ENCODE measurements around the gene LMAN1L.
A peak's percentile ranks its signal among the peaks of the same experiment; 100 is the strongest.

The LMAN1L gene

DNA sequence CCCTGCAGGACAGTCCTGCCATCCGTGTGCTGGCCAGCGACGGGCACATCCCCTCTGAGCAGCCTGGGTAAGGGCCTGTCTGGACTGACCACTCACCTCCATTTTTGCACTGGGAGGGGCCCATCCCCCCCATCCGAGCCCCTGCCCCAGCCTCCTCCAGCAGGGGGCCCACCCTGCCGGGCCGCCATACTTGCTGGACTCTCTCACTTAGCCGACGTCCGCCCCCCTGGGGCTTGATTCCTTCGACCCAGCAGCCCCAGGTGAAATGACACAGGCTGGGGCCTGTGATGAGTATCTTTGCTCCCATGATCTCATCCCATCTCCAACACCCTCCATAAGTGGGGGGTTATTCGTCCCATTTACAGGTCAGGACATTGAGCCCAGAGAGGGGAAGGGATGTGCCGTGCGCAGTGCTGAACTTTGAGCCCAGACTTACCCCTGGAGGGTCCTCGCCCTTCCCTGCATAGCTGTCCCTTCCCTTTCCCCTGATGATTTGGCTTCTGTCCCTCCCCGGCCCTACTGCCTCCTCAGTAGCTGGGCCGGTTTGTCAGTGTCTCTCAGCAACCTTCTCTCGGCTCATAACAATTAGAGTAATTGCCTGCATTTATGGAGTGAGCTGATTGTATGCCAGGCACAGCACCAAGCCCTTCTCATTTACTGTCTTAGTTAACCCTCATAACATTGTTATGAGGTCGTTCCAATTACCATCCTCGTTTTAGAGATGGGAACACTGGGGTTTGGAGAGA, 4.2 kb downstream of the LMAN1L start:
- DNase-seq (ENCODE audit: low read depth): peak; percentile 40

DNA sequence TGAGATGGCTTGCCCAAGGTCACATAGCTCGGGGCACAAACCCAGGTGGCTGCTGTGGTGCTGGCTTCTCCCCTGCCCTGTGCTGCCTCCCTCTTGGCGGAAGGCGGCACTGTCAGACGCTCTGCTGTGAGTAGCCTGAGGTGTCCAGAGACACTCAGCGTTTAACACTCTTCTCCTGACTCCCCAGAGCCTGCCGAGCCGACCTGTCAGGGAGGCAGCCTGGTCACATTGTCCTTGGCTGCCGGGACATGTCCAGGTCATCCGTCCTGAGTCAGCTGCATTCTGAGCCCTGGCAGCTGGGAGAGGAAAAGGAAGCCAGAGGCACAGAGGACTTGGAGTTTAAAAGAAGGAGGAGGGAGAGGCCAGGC, 4.7 kb downstream of the LMAN1L start:
- peak; percentile 47 for DNase-seq (ENCODE audit: low read depth)

DNA sequence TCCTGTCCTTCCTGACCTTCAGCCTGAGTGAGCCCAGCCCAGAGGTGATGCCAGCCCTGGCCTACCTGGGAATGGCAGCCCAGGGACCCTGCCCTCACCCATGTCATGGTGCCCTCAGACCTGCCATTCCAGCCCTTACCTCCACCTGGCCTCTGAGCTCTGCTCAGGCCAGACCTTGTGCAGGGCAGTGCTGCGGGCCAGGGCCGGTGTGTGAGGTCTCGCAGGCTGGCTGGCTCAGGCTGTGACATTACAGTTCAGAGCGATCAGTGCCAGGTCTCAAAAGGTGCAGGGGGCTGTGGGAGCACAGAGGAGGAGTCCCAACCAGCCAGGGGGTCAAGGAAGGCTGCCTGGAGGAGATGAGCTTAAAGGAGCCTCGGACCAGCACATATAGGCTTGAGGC, 7.4 kb downstream of the LMAN1L start:
- no peak for DNase-seq (ENCODE audit: low read depth)

DNA sequence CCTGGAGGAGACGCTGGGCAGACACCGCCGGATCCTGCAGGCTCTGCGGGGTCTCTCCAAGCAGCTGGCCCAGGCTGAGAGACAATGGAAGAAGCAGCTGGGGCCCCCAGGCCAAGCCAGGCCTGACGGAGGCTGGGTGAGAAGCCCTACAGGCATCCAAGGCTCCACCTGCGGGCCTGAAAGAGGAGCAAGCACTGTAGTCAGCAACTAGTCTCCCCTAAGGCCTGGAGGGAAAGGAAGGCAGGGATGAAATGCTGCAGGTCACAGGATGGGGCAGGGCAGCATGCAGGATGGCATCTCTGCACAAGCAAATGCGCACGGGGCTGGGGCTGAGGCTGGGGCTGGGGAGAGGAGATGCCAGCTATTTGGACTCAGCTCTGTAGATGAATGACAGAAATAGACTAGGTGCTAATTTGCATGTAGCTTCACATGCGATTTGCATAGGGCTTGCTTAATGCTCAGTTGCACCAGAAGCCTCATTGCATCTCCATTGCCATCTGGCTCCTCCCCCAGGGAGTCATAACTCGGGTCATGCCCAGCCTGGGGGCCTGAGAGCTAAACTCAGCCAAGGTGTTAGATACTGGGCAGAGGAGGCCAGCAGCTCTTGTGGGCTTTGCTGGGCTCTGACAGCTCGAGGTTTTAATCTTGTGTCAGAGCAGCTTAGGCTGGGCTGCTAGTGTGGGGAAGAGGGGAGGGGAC, 8.6 kb downstream of the LMAN1L start:
- DNase-seq (ENCODE audit: low read depth): no peak

DNA sequence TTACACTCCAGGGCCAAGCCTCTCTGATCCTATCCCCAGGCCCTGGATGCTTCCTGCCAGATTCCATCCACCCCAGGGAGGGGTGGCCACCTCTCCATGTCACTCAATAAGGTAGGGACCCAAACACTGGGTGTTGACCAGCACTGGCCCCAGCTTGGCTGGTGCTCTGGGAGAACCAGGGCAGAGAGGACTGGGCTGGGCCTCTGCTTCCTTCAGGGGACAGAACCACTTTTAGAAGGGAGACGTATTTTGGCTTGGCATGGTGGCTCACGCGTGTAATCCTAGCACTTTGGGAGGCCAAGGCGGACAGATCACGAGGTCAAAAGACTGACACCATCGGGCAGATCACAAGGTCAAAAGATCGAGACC, 9.1 kb downstream of the LMAN1L start:
- no peak for DNase-seq (ENCODE audit: low read depth)

DNA sequence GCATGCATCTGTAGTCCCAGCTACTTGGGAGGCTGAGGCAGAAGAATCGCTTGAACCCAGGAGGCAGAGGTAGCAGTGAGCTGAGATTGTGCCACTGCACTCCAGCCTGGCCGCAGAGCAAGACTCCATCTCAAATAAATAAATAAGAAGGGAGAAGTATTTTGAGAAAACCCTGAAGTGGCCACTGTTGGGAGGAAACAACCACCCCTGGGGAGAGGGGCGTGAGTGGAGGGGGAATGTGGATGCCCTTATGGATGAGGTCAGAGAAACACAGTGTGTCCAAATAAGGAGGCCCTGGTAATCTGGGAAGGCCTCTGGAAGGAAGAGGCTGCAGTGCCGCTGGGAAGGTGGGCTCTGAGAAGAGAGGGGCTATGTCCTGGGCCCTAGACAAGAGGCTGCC, 9.6 kb downstream of the LMAN1L start:
- no peak for DNase-seq (ENCODE audit: low read depth)

DNA sequence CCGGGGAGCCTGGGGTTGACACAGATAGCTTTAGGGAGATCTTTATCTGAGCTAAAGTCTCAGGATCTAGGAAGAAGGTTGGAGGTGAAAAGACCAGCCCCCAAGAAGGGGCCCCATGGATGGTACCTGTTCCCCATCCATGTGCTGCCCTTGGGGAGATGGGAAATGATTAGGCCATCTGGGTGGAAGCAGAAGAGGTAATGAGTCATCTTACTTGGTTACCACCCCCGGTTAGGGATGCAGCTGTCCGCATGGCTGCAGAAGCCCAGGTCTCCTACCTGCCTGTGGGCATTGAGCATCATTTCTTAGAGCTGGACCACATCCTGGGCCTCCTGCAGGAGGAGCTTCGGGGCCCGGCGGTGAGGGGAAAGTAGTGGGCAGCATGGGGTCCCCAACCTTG, 10.7 kb downstream of the LMAN1L start:
- DNase-seq (ENCODE audit: low read depth): no peak

DNA sequence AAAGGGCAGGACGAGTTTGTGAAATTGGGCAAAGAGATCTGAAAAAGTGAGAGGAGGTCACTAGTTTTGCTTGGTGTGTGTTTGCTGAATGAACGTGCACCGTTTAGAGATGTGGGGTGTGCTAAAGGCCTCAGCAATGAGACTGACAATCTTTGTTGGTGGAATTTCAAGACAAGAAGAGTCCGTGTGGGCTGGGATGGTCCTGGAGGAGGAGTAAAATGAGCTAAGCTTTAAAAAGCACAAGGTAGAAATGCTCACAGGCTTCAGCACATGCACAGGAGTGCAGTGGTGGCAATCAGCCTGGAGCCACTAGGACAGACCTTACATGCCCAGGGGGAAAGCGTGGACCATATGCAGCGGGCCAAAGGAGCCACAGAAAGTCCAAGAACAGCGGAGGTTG, 12.3 kb downstream of the LMAN1L start:
- no peak for DNase-seq (ENCODE audit: low read depth)

DNA sequence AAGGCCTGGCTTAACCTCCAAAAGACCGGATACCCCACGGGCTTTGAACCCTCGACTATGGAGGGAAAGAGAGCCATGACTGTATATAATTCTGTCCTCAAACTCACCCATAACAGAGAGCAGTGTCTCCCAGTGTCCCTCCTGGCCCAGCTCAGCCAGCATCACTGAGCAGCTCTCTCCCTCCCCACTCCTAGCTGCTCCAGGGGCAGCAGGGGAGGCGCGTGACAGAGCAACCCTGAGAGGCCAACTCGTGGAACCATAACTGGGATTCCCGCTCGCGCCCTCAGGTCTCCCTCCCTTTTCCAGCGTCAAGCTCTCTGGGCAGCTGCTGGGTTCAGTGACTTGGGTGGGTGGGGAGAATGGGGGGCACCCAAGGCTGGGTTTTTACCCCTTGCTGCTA, 13.2 kb downstream of the LMAN1L start:
- DNase-seq (ENCODE audit: low read depth): no peak

DNA sequence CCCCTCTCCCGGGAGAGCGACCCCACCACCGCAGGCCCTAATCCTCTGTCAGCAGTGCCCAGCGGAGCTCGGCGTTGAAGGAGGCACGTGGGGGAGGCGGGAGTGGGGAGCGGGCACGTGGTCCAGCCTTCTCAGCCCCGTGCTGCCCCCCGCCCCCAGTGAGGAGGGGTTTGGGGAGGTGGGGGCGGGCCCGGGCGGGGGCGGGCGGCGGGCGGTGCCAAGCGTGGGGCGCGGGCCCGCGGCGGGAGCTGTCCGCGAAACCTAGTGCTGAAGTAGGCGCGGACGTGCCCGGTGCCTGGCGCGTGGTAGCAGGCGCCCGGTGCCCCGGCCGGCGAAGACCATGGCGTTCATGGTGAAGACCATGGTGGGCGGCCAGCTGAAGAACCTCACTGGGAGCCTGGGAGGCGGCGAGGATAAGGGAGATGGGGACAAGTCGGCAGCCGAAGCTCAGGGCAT, 13.8 kb downstream of the LMAN1L start, which contains the start of gene CPLX3:
TSS of gene CPLX3 (plus strand) at position 264 of the 456 bp plus-strand sequence. CDS start at position 341, 77 bp downstream.
- peak; percentile 30 for DNase-seq (ENCODE audit: low read depth)

DNA sequence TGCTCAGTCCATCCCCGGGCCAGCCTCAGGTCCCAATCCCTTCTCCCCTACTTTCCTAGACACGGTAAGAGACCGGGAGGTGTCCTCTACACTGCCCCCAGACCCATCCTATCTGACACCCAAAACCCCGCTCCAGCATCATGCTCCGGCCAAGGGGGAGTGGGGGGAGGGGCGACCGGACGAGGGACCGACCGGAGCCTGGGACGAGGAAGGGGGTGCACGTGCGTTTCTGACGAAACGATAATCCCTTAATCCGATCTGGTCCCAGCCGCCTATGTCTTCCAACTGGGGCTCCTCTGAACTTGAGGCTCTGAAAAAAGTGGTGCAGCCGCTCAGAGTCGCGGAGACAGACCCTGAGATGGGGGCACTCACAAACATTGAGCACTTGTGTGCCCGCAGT, 14.3 kb downstream of the LMAN1L start:
- no peak for DNase-seq (ENCODE audit: low read depth)

DNA sequence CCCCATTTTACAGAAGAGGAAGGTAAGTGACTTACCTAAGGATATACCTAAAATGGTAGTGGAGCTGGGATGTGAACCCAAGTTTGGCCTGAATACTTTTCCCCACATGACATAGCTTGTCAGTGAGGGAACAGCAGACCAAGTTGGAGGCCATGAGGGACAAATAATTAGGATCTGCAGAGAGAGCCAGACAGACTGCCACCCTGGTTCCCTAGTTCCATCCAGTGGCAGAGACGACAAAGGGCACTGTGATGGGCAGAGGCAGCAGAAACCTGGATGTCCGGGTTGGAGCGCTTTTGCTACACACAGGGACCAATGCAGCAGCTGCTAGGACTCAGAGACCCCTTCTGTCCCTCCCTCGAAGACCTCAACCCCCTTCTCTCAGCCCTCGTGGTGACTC, 15.0 kb downstream of the LMAN1L start:
- DNase-seq (ENCODE audit: low read depth): no peak

DNA sequence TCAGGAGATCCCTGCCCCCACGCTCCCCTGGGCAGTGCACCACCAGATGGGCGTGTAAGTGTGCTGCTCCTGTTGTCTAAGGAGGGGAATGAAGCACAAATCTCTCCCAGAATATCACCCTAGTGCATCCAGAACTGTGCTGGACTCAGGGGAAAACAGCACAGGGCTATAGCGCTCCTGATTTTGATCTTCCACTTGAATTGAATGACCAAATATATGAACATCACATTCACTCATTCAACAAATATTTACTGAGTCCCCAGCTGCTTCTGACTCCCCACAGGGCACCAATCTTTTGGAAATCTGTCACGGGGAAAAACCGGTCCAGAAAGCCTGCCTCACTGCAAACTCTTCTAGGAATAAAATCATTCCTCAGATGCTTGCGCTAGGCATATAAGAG, 16.2 kb downstream of the LMAN1L start:
- DNase-seq (ENCODE audit: low read depth): no peak

DNA sequence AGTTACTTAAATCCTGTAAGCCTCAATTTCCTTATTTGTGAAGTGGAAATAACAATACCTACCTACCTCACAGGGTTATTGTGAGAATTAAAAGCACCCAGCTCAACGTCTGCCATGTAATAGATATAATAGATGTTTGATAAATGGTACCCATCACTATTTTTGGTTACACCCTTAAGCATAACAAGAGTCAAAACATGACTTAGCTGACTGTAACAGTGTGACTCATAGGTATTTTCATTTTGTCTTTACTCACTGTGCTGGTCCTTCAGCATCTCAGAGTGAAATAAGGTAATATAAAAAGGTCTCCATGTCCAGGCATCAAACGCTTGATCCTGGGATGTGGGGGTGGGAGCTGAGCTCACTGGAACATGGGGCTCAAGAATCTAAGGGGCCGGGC, 16.9 kb downstream of the LMAN1L start:
- DNase-seq (ENCODE audit: low read depth): peak; percentile 17

DNA sequence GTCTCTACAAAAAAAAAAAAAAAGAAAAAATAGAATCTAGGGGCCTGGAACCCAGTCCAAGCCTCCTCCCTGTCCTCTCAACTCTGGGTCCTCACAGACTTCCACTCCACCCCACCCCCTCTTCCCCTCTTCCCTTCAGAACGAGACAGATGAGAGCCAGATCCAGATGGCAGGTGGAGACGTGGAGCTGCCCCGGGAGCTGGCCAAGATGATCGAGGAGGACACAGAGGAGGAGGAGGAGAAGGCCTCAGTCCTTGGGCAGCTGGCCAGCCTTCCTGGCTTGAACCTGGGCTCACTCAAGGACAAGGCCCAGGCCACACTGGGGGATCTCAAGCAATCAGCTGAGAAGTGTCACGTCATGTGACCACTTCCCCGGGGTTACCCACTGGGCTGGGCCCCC, 17.4 kb downstream of the LMAN1L start:
- DNase-seq (ENCODE audit: low read depth): no peak

DNA sequence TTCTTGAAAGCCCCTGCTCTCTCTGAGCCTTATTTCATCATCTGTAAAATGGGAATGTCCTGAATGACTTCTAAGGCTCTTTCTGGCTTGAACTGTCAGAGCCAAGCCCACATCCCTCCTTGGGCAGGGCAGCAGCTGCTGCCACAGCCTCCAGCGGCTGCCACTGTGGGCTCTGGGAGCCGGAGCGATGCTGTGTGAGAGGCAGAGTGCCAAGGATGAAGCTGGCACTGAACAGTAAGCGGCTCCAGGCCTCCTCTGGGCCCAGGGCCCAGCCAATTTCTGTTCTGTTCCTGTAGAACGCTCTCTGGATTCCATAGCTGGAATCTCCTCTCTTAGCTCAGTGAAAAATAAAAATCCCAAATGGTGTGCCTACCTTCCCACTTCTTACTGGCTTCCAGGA, 18.2 kb downstream of the LMAN1L start:
- DNase-seq (ENCODE audit: low read depth): no peak

DNA sequence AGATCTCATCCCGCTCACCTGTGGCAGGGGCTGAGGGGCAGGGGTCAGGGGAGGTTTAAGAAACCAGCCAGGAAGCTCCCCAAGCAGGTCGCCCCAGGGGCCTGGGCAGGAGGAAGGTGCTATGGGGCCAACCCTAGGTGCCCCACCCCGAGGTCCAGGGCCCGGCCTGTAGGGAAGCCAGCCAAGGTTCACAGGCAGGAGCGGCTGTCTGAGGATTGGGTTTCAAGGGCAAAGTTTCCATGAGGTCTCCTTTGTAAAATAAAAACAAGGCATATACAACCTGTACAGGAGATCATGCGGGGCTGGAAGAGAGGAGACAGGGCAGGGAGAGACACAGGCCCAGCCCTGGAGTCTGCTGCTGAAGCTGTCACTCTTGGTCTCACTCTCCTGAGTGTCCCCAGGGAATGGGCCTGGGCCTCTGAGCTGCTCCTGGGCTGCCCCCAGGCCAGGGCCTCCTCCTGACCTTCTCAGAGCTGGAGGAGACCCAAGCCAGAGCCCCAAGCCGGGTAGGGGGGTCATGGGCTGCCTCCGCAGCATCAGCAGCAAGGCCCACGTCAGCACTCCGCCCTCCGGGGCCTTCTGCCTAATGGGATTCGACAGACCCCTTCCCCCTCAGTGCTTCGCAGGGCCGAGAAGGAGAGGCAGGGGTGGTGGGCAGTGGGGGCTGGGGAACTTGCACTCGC, 19.3 kb downstream of the LMAN1L start:
- DNase-seq (ENCODE audit: low read depth): no peak

DNA sequence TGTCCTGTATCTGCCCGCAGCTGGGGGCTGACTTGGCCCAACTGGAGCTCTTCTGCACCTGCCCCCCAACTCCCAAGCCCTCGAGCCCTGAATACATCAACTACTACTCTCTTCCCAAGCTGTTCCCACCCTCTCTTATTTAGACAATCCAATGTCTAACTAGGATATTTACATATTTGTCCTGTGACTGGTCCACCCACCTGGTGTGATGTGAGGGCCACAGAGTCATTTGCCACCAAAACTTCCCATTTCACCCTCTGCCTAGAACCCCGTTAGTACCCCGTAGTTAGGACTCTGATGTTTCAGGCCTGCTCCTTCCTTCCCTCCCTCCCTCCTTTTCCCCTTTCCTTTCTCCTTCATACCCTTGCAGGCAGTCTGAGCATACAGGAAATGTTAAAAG, 20.2 kb downstream of the LMAN1L start:
- DNase-seq (ENCODE audit: low read depth): no peak

DNA sequence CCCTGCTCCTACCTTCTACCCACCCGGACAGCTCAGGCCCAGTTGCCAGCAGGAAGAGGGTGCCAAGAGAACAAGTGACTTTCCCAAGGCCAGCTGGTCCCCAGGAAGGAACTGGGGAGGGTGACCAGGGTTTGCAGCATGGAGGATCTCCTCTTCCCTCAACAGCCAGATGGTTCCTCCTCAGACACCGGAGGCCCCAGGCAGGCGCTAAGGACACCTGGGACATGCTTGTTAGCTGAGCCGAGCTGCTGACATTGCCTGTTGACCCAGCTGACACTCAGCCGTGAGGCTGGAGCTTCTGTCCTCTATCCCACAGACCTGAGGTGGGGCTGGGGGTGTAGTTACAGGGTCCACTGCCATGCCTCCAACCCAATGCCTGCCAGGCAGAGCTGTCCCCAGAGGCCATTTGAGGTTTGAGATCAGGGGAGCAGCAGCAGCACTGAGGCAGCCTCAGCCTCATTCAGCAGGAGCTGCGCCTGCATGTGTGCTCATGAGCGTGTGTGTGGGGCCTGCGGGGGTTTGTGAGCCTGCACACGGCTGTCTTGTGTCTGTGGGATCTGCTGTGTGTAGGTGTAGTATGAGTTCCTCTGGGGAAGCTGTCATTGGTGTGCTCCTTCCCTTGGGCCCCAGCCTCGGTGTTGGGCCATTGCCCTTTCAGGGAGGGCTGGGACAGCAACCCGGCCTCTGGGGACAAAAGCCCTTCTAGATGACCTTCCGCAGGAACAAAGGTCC, 20.9 kb downstream of the LMAN1L start:
- DNase-seq (ENCODE audit: low read depth): no peak

DNA sequence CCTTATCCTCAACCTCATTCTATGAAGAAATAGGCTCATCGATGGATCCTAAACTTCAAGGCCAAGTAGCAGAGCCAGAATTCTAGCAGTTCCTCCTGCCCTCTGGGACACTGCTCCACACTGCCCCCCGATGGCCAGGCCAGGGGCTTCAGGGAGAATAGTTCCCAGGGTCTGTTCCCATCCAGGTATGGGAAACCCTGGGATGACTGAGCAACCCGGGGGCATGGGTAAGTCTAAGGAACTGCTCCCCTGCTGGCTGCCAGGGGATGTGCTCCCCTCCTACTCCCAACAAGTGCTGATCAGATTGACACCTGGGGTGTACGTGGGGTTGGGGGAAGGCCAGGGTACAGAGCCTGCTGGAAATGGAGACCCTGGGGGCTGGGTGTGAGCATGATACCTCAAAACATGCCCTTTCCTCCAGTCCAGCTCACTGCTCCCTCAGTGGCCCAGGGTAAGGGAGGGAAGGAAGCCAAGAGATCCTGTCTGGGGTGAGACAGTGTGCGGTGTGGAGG, 22.7 kb downstream of the LMAN1L start:
- DNase-seq (ENCODE audit: low read depth): peak; percentile 53

DNA sequence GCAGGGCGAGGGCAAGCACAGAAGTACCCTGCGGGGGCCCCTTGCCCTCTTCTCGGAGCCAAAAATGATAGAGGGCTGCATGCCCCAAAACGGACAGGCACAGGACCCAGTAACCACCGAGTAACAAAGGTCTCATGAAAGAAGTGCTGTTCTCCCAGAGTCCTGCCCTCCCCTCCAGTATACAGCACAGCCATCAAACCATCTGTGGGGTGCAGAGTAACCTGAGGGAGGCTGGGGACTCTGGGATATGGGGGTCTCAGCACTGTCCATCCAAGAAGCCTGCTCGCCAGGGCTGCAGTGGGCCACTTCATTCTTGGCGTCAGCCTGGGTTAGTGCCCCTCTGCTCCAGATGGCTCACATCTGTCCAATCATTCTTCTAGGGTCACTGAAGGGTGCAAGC, 24.2 kb downstream of the LMAN1L start:
- DNase-seq (ENCODE audit: low read depth): no peak

DNA sequence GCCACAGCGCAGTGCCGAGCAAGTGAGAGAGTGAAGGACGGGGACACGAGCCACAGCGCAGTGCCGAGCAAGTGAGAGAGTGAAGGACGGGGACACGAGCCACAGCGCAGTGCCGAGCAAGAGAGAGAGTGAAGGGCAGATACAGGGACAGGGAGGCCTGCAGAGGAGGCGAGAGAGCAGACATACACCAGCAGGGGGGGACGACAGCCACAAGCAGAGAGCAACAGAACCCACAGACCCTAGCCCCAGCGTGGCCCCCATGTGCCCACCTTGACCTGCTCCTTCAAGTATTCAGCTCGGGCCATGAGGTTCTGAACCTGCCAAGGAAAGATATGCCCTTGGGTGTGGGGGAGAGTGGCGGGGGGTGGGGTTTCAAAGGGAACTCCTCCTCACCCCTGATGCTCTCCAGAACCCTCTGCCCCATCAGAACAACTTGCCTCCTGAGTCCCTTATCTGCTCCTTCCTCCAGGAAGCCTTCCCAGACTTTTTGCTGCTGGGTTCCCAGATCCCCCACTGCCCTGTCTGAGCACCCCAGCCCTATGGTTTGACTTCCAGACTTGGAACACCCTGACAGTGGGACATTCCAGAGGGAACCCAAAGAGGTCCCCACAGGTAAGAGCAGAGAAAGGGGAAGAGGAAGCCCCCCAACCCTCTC, 25.0 kb downstream of the LMAN1L start:
- no peak for DNase-seq (ENCODE audit: low read depth)
